ENCODE data around the gene USP21.

Gene USP21

DNA sequence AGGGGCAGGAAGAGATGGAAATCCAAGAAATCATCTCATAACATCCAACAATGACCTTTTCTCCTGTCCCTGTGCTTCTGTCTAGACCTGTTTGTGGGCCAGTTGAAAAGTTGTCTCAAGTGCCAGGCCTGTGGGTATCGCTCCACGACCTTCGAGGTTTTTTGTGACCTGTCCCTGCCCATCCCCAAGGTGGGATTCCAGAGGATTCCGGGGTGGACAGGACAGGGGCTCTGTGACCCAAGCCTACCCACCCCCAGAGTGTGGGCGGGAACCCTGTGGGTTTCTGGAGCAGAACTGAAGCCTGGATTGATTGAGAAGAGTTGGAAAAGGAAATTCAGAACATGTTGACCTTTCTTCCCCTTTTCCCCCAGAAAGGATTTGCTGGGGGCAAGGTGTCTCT, 4.5 kb downstream of the USP21 start:
- no peak for DNase-seq (ENCODE audit: extremely low read depth, low read depth)
- TF ChIP-seq, protein P1, sequence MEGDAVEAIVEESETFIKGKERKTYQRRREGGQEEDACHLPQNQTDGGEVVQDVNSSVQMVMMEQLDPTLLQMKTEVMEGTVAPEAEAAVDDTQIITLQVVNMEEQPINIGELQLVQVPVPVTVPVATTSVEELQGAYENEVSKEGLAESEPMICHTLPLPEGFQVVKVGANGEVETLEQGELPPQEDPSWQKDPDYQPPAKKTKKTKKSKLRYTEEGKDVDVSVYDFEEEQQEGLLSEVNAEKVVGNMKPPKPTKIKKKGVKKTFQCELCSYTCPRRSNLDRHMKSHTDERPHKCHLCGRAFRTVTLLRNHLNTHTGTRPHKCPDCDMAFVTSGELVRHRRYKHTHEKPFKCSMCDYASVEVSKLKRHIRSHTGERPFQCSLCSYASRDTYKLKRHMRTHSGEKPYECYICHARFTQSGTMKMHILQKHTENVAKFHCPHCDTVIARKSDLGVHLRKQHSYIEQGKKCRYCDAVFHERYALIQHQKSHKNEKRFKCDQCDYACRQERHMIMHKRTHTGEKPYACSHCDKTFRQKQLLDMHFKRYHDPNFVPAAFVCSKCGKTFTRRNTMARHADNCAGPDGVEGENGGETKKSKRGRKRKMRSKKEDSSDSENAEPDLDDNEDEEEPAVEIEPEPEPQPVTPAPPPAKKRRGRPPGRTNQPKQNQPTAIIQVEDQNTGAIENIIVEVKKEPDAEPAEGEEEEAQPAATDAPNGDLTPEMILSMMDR (IDR thresholded peaks at IDR 0.05; ENCODE audit: low read depth, low read length, missing control alignments): no peak
- H3K4me3 ChIP-seq (replicated peaks; ENCODE audit: low read depth, low read length): no peak overlapping the region

DNA sequence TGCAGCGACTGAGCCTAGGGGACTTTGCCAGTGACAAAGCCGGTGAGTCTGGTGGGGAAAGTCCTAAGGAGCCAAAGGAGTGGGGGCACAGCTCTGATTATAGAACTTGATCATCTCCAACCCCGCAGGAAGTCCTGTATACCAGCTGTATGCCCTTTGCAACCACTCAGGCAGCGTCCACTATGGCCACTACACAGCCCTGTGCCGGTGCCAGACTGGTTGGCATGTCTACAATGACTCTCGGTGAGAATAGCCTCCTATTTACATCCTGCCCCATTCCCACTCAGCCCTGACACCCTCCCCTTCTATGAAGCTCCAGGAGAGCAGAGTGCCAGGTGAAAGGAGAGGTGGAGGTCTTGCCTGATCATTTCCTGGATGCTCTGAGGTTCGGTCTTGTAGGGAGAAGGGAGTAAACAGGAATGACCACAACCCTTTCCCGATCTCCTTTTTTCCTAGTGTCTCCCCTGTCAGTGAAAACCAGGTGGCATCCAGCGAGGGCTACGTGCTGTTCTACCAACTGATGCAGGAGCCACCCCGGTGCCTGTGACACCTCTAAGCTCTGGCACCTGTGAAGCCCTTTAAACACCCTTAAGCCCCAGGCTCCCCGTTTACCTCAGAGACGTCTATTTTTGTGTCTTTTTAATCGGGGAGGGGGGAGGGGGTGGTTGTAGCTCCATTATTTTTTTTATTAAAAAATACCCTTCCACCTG, 5.8 kb downstream of the USP21 start:
- TF ChIP-seq, protein P1 (IDR thresholded peaks at IDR 0.05; ENCODE audit: low read depth, low read length, missing control alignments): no peak
- DNase-seq (ENCODE audit: extremely low read depth, low read depth): no peak
- H3K4me3 ChIP-seq (replicated peaks; ENCODE audit: low read depth, low read length): peak overlapping the region; percentile 82

DNA sequence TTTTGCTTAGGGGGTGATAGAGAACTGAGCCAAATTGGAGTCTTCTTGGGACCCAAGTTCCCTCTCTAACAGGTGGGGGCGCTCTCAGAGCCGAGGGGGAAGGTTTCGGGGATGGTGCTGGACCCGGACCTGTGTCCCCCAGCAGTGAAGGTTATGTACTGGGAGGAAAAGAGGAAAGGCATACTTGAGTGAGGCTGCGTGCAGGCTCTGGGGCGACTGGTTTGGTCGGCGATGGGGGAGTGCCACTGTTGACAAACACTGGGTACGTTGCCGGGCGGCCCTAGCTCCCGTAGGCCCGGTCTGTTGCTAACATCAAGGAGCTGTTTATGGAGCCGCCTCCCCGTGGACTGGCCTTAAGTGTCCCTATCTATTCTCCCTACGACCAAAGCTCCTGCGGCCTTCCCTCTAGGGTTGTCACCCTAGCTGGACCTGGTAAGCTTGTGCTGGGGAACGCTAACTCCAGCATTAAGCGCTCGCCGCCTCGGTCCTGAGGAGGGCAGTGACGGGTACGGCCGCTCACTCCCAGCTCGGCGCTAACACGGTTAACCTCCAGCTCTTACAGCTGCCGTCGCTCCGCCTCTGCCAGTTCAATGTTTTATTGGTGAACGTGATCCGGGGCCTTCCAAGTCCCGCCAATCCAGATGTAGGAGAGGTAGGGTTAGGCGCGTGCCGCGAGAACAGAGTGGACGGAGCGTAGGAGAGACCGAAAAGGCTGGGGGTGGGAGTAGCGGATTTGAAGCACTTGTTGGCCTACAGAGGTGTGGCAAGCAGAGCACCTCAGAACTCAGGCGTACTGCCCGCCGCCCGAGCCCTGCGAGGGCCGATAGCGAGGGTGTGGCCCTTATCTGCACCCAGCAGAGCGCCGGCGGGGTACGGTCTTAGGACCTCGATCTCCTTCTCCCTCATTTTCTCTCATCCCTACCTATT, 6.7 kb downstream of the USP21 start, which contains the start of gene PPOX:
TSS of gene PPOX (plus strand) at position 685 of the 927 bp plus-strand sequence. CDS start 422 bp downstream, outside the sequence.
- TF ChIP-seq, protein P1 (IDR thresholded peaks at IDR 0.05; ENCODE audit: low read depth, low read length, missing control alignments): peak; percentile 48
- peak; percentile 92 for DNase-seq (ENCODE audit: extremely low read depth, low read depth)

DNA sequence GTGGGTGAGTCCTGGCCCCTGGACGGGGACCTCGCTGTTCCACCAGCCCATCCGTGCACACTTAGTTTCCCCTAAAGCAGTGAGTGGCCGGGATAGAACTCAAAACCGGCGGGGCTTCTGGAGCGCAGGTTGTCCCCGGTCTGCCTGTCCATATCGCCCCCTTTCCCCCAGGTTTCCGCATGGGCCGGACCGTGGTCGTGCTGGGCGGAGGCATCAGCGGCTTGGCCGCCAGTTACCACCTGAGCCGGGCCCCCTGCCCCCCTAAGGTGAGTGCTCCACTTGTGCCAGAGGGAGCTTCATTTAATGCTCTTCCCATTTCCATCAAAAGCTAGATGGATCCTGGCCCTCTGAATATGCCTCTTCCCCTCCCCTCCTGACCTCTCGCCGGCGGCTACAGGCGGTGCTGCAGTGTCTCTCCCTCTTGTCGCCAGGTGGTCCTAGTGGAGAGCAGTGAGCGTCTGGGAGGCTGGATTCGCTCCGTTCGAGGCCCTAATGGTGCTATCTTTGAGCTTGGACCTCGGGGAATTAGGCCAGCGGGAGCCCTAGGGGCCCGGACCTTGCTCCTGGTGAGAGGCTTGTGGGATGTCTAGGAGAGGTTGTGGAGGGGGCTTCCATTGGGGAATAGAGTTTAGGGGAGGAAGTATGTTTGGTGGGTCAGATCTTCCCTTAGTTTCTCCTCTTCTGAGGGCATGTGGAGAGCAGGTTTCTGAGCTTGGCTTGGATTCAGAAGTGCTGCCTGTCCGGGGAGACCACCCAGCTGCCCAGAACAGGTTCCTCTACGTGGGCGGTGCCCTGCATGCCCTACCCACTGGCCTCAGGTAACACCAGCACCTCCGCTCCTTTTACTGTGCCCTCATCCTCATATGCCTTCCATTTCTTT, 7.6 kb downstream of the USP21 start:
- H3K4me3 ChIP-seq (replicated peaks; ENCODE audit: low read depth, low read length): peak overlapping the region; percentile 82
- TF ChIP-seq, protein P1 (IDR thresholded peaks at IDR 0.05; ENCODE audit: low read depth, low read length, missing control alignments): no peak
- no peak for DNase-seq (ENCODE audit: extremely low read depth, low read depth)

More for the DNA sequence above, 6.7 kb downstream of the USP21 start, which contains the start of gene PPOX:
- peak within 1 kb of the TSS; percentile 82 for H3K4me3 ChIP-seq (replicated peaks; ENCODE audit: low read depth, low read length)

DNA sequence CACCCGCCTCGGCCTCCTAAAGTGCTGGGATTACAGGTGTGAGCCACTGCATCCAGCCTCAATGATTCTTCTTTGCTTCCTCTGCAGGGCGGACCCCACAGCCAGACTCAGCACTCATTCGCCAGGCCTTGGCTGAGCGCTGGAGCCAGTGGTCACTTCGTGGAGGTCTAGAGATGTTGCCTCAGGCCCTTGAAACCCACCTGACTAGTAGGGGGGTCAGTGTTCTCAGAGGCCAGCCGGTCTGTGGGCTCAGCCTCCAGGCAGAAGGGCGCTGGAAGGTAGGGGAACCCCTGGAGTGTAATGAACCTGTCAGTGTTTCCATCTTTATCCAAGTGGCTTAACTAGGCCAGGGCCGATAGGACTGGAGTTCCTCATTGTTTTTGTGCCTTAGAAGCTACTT, 9.6 kb downstream of the USP21 start:
- no peak for DNase-seq (ENCODE audit: extremely low read depth, low read depth)
- TF ChIP-seq, protein P1 (IDR thresholded peaks at IDR 0.05; ENCODE audit: low read depth, low read length, missing control alignments): no peak

DNA sequence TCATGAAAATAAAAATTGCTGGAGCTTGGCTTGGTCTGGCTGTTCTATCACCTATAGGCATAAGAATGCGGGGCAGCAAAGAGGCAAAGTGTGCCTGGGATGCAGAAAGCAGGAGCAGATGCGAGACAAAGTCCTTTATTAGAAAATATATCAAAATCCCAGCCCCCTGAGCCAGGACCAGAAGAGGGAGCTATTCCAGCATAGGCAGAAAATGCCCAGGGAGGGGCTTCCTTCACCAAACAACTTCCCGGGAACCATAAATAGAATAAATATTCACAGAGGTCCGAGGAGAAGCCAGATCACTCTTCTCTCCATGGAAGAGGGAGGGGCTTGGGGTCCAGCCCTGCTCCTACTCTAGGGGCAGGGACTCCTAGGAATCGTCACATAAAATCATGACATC, 11.9 kb downstream of the USP21 start:
- H3K4me3 ChIP-seq (replicated peaks; ENCODE audit: low read depth, low read length): no peak overlapping the region
- no peak for DNase-seq (ENCODE audit: extremely low read depth, low read depth)
- TF ChIP-seq, protein P1 (IDR thresholded peaks at IDR 0.05; ENCODE audit: low read depth, low read length, missing control alignments): peak; percentile 33

More for the DNA sequence above, 9.6 kb downstream of the USP21 start:
- no peak overlapping the region for H3K4me3 ChIP-seq (replicated peaks; ENCODE audit: low read depth, low read length)

Measured in HFF-Myc (cell line).